Erythroblast (primary cell): Measurements from ENCODE around the gene CRB3.

ENCODE experiments used
- GATA1 ChIP-seq: IDR thresholded peaks from 2 replicates; pipeline ENCODE4 v1.6.1; 2011; ENCODE audit warnings: low read depth, mild to moderate bottlenecking, control low read depth, low read length, moderate library complexity
- POLR2A ChIP-seq: IDR thresholded peaks from 2 replicates; pipeline ENCODE4 v1.6.1; 2011; ENCODE audit warnings: mild to moderate bottlenecking, low read length

- TF ChIP-seq POLR2A, result no peak
- no peak for TF ChIP-seq GATA1
Measured at GRCh38 chr19:6476896-6477431, 12.9 kb downstream of the CRB3 start.
